DMS153 (cell line): ENCODE results near the gene FOXM1.
A peak's percentile ranks its signal among the peaks of the same experiment; 100 is the strongest.

Experiments
- DNase-seq: peaks from one replicate; lab custom pipeline; 2025; lab: John Stamatoyannopoulos, UW

The FOXM1 gene, protein sequence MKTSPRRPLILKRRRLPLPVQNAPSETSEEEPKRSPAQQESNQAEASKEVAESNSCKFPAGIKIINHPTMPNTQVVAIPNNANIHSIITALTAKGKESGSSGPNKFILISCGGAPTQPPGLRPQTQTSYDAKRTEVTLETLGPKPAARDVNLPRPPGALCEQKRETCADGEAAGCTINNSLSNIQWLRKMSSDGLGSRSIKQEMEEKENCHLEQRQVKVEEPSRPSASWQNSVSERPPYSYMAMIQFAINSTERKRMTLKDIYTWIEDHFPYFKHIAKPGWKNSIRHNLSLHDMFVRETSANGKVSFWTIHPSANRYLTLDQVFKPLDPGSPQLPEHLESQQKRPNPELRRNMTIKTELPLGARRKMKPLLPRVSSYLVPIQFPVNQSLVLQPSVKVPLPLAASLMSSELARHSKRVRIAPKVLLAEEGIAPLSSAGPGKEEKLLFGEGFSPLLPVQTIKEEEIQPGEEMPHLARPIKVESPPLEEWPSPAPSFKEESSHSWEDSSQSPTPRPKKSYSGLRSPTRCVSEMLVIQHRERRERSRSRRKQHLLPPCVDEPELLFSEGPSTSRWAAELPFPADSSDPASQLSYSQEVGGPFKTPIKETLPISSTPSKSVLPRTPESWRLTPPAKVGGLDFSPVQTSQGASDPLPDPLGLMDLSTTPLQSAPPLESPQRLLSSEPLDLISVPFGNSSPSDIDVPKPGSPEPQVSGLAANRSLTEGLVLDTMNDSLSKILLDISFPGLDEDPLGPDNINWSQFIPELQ

DNA sequence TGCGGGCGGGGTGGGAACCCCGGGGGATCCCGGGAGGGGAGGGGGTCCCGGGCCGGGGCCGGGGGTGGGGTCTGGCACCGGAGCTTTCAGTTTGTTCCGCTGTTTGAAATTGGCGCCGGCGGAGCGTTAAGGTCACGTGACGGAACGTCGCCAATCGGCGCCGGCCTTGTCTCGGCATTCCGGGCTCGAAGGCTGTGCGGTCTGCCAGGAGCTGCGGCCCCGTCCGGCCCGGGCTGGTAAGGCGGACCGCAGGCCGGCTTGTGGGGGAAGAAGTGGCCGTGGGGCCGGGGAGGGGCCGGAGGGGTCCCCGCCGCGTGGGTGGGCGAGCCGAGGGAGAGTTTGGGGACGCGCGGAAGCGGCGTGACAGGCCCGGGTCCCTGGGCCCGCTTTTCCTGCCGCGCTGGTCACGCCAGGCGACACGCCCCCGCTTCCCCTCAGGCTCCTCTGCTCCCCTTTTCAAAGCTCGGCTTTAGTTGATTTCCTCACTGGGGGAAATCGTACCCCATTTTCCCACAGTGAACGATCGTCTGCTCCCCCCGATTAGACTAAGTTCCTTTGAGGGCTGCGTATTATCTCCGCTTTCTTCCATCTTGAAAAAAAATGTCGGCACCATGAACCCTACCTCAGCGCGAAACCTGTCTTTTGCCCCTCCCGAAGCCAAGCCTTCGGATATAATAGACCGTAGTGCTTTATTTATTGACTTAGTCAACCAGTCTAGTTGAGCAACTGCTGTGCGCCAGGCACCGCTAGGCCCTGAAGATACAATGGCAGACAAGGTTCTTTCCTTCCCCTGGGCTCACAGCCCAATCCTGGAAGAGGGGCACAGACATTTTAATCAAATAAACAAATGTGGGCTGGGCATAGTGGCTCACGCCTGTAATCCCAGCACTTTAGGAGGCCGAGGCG is at the start of gene FOXM1, which contains the start of gene RHNO1:
Gene FOXM1 (minus strand): TSS at position 128 of the 906 bp plus-strand sequence. CDS start 2,696 bp downstream, outside the sequence.
Gene RHNO1 (plus strand): TSS at position 177 of the 906 bp plus-strand sequence. CDS start 8,144 bp downstream, outside the sequence.
- DNase-seq = peak; percentile 75

DNA sequence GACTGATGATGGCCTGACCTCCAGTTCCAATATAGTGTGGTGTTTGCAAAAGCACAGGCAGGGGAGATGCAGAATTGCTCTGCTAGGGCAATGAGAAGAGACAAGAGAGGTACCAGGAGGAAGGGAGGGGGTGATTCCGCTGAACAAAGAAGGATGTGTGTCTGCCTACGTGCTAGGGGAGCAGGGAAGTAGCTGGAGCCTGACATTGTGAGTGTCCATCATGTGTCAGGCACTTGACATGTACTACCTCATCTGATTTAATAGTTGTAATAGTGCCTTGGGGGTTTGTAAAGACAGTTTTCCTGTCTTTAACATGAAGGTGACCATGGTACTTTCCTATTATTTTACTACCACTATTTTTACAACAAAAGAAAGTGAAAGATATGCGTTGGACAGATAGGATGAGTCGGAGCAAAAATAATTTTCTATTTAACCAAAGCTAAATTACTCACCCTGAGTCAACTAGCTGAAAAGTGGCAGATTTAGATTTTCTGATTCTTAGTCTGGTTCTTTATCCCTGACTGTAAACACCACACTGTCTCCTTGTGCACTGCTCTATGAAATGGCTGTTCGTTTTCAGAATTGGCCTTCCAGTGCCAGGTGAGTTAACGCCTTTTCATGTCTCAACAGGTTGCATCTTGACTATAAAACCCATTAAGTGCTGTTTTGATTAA is 48.5 kb upstream of the FOXM1 start:
- no peak for DNase-seq

- DNase-seq = no peak
These were observed 47.0 kb upstream of the FOXM1 start for GRCh38 chr12:2924019-2924418.

GRCh38 chr12:2923057-2923456 is 46.1 kb upstream of the FOXM1 start:
- no peak for DNase-seq

GRCh38 chr12:2922329-2922728 is 45.4 kb upstream of the FOXM1 start:
- no peak for DNase-seq

- no peak for DNase-seq
These were observed 42.3 kb upstream of the FOXM1 start for GRCh38 chr12:2919249-2919648.

DNA sequence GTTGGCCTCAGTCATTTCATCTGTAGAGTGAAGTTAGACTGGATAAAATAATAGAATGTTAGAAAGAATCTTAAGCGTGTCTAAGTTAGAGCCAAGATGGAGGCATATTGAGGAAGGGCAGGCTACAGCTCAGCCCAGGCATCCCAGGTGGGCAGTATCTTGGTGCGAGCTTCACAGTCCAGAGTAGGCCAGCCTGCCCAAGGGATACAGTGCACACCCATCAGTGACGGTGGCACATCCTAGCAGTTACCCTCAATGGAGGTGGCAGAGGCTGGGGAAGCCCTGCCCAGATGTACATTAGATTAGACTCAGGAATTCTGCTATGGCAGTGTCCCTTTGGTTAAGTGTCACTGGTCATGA is 35.2 kb upstream of the FOXM1 start:
- DNase-seq = no peak

DNA sequence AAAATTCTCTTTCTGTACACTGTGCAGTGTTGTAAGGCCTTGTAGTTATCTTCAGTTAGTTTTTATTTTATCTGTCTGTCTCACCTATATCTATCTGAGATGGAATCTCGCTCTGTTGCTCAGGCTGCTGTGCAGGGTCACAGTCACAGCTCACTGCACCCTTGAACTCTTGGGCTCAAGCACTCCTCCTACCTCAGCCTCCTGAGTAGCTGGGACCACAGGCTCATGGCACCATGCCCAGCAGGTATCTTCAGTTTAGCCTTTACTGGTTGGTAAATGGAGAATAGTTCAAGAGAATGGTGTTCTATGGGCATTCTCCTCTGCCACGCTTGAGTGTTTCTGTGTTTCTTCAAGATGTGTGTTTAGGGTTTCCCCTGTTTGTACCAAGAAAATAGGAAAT is 27.3 kb upstream of the FOXM1 start:
- DNase-seq = no peak

DNA sequence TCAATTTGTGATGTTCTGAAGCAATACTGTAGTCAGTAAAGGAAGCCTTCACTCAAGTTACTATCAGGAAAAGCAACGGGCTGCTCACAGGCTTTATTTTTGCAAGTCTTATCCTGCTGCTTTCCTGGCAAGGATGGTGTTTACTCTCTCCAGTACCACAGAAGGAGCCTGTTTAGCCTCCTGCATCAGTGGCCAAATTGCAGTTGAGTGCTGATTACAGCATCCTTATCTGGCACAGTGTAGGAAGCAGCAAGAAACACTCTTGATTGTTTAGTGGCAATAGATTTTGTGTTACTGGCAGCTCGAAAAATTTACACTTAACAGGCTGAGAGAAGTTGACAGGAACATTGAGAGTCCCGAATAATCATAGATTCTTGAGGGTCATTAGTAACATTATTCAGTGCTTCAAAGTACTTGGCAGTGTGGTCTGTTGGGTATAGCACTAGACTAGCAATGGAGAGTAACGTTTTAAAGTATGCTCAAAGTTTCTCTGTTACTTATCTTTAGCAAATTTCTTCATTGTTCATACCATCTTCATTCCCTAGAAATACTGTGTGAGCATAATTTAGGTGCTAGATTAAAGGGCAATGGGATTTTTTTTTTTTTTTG is 25.4 kb upstream of the FOXM1 start:
- DNase-seq = peak; percentile 5

GRCh38 chr12:2900642-2901041 is 23.7 kb upstream of the FOXM1 start:
- DNase-seq = no peak

DNA sequence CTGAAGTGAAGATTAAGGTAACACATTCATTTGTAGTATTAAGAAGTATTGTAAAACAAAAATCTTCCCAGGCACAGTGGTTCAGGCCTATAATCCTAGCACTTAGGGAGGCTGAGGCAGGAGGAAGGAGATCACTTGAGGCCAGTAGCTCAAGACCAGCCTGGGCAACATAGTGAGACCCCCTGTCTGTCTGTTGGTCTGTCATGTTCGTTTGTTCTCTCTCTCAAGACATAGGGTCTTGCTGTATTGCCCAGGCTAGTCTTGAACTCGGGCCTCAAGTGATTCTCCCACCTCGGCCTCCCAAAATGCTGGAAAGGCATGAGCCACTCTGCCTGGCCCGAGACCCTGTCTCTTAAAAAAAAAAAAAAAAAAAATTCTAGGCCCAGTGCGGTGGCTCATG is 20.4 kb upstream of the FOXM1 start:
- no peak for DNase-seq

GRCh38 chr12:2895511-2895910 is 18.5 kb upstream of the FOXM1 start:
- no peak for DNase-seq

- no peak for DNase-seq
These were observed 18.1 kb upstream of the FOXM1 start for GRCh38 chr12:2895051-2895451.

GRCh38 chr12:2893007-2893406 is 16.0 kb upstream of the FOXM1 start:
- no peak for DNase-seq

DNA sequence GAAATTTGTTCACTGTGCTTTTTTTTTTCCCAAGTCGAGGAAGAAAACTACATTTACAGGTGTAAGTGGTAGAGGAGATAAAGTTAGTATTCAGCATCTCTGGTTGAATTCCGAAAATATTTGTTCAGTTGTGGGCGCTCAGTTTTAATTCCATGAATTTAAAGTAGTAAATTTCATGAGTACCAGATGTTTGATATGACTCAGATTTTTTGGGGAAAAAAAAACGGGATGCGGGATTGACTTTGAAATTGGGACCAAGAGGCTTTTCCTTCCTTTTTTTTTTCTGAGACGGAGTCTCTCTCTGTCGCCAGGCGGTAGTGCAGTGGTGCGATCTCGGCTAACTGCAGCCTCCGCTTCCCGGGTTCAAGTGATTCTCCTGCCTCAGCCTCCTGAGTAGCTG is 15.3 kb upstream of the FOXM1 start:
- no peak for DNase-seq

GRCh38 chr12:2891240-2892053 is 14.5 kb upstream of the FOXM1 start:
- no peak for DNase-seq

- DNase-seq = peak; percentile 90
These were observed 13.6 kb upstream of the FOXM1 start, which contains the start of gene TULP3 for GRCh38 chr12:2890388-2891239. Gene TULP3 (plus strand): TSS chr12:2890891. CDS start chr12:2890948, 57 bp downstream.

- DNase-seq = no peak
These were observed 13.0 kb upstream of the FOXM1 start for GRCh38 chr12:2890001-2890387.

- no peak for DNase-seq
These were observed 9.9 kb upstream of the FOXM1 start for GRCh38 chr12:2886768-2887450.
